ENCODE data around the gene COL6A5.
A peak's percentile ranks its signal among the peaks of the same experiment; 100 is the strongest.
"Not testable (repeated sequence)": the region's sequence is repeated elsewhere in the genome, so short reads cannot be mapped to it uniquely, and the experiment has no call there.

COL6A5 gene

GRCh38 chr3:130384476-130385025, 39.1 kb downstream of the COL6A5 start:
- FAIRE-seq = no peak
- DNase-seq (ENCODE audit: low spot score) = peak; percentile 8

DNA sequence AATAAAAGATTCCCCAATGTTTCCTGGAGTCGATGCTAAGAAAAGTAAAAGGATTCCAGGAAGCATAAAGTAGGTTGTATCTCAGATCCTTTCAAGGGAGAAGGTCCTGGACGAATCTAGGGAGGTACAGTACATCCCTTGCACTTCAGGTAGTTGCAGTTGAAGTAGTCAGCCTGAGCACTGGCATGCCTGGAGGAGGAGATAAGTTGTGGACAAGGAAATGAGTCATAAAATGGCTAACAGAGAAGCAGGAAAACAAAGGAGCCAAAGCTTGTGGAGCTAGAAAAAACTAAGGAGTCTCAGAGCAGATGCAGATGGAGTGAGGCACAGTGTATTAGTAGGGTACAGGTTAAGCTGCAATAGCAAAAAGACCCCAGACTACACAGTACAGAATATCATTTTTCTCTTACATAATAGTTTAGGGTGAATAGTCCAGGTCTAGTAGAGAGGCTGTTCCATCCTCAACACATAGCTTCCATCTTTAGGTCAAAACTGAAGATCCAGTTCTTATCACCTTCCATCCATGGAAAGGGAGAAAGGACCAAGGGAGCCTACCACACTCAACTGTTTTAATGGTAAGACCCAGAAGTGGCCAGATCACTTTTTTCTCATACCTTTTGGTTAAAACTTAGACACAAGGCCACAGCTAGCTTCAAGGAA, 41.3 kb downstream of the COL6A5 start:
- DNase-seq (ENCODE audit: low spot score) = peak; percentile 51
- FAIRE-seq = no peak

DNA sequence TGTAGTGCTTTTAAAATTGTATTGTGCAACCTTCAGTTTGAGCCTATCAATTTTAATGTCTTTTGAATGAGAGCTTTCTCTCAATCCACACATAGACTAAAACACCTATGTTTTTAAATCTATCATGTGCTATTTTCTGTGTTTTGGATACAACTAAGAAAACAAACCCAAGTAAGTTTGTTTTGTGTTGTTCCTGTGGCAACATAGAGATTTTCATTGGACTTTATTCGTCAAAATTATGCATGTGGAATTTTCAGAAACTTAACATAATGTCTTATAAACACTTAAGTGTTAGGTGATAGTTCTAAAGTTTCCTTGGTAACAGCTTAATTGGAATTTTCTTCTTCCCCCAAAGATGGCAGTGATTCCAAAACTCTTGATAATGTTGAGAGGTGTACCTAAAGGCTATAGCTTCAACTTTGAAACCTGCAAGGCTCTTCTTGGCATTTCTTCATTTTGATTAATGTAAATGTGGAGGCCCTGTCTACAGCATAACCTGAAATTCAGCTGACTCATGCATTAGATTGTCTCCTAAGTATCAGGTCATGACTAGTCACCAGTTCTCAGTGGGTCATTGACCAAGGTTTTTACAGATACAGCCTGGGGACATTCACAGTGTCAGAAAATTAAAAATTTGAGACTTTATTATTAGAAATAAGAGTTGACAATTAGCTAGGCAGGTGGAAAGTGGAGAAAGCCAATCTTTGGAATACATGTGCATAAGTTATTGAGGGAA, 44.4 kb downstream of the COL6A5 start:
- DNase-seq (ENCODE audit: low spot score) (peak; percentile 7), FAIRE-seq (no peak)

- no peak for FAIRE-seq
- DNase-seq (ENCODE audit: low spot score) = no peak
Observed at GRCh38 chr3:130392266-130392665, 46.8 kb downstream of the COL6A5 start.

- DNase-seq (ENCODE audit: low spot score) = no peak
- no peak for FAIRE-seq
Observed at GRCh38 chr3:130393594-130393993, 48.1 kb downstream of the COL6A5 start.

- no peak for DNase-seq (ENCODE audit: low spot score)
- no peak for FAIRE-seq
Observed at GRCh38 chr3:130395331-130395730, 49.9 kb downstream of the COL6A5 start.

- FAIRE-seq = peak; percentile 77
- DNase-seq (ENCODE audit: low spot score) = peak; percentile 73
Observed at GRCh38 chr3:130395916-130396315, 50.4 kb downstream of the COL6A5 start.

GRCh38 chr3:130404401-130404800, 58.9 kb downstream of the COL6A5 start:
- DNase-seq (ENCODE audit: low spot score) (no peak), FAIRE-seq (no peak)

DNA sequence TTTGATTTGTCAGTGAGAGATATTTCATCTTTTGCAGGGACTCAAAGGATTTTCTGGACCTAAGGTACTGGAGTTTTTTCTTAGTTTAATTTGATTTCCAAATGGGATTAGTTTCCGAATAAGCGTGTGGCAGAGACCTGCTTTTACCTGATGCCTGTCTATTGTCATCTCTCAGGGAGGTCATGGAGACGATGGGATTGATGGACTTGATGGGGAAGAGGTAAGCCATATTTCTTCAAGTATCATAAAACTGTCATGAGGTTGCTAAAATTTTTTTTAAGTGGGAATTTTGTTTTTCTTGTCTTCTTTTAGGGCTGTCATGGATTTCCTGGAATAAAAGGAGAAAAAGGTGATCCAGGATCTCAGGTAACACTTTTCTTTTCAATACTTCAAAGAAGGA, 60.5 kb downstream of the COL6A5 start:
- no peak for DNase-seq (ENCODE audit: low spot score)
- FAIRE-seq = no peak

- not testable (repeated sequence) for DNase-seq (ENCODE audit: low spot score); FAIRE-seq
Observed at GRCh38 chr3:130408253-130408652, 62.8 kb downstream of the COL6A5 start.

- no peak for FAIRE-seq
- no peak for DNase-seq (ENCODE audit: low spot score)
Observed at GRCh38 chr3:130411320-130411719, 65.8 kb downstream of the COL6A5 start.

DNA sequence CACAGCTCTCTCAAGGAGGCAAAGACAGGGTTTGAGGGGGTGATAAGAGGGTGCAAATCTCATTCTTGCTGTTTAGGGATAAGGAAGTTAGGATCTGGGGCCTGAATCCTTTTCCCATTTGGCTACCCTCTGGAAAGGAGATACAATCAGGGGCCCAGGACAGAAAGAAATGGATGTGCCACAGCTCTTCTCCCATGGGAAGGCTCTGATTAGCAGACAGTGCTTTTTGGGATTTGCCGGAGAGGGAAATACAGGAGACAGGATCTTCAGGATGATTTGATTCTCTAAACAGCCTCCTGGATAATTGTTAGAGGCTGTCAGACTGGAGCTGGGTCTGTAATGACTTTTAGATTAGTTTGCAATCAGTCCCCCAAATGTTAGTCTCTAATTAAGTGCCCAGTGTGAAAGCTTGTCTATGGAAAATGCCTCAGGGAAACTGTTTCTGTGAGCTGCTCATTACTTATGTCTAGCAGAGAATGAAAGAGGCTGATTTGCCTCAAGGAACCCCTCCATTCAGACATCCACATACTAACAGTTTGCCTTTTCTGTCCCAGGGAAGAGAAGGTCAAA, 67.6 kb downstream of the COL6A5 start:
- DNase-seq (ENCODE audit: low spot score) (no peak), FAIRE-seq (no peak)

DNA sequence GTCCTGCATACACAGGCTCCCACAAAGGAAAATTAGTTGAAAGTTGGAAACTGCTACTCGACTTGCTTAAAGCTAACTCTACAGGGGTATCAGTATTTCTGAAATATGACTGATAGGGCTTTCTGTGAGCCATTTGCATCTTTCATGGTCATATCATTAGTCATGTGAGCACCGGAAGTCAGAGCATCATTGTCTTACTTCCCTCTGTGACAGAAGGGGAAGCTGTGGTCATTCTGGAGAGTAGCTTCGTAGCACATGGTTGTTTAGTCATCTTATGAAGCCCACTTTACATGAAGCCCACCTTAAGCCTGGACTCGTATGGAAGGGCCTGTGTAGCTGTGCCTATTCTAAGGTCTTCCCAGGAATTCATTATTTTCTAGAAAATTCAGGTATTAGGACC, 69.0 kb downstream of the COL6A5 start:
- no peak for FAIRE-seq
- no peak for DNase-seq (ENCODE audit: low spot score)

GRCh38 chr3:130420466-130420865, 75.0 kb downstream of the COL6A5 start:
- FAIRE-seq (no peak), DNase-seq (ENCODE audit: low spot score) (no peak)

- DNase-seq (ENCODE audit: low spot score) = no peak
- no peak for FAIRE-seq
Observed at GRCh38 chr3:130423064-130423463, 77.6 kb downstream of the COL6A5 start.

- DNase-seq (ENCODE audit: low spot score) = no peak
- no peak for FAIRE-seq
Observed at GRCh38 chr3:130424837-130425236, 79.4 kb downstream of the COL6A5 start.

GRCh38 chr3:130425484-130425883, 80.0 kb downstream of the COL6A5 start:
- no peak for DNase-seq (ENCODE audit: low spot score)
- FAIRE-seq = no peak

DNA sequence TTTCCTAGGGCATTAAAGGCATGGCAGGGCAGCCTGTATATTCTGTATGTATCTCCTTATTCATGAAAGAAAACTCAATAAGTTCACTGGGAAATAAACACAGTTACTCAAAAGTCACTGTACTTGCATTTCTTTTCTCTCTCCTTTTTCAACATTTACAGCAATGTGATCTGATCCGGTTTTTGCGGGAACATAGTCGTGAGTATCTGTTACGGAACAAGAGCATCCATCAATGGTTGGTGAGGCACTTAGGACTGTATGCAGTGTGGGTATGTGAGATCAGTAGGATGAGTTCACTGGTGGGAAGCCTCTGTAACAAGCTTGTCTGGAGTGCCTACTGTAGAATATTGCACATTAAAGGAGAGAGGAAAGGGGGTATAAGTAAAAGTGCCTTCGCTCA, 80.7 kb downstream of the COL6A5 start:
- FAIRE-seq (no peak), DNase-seq (ENCODE audit: low spot score) (no peak)

DNA sequence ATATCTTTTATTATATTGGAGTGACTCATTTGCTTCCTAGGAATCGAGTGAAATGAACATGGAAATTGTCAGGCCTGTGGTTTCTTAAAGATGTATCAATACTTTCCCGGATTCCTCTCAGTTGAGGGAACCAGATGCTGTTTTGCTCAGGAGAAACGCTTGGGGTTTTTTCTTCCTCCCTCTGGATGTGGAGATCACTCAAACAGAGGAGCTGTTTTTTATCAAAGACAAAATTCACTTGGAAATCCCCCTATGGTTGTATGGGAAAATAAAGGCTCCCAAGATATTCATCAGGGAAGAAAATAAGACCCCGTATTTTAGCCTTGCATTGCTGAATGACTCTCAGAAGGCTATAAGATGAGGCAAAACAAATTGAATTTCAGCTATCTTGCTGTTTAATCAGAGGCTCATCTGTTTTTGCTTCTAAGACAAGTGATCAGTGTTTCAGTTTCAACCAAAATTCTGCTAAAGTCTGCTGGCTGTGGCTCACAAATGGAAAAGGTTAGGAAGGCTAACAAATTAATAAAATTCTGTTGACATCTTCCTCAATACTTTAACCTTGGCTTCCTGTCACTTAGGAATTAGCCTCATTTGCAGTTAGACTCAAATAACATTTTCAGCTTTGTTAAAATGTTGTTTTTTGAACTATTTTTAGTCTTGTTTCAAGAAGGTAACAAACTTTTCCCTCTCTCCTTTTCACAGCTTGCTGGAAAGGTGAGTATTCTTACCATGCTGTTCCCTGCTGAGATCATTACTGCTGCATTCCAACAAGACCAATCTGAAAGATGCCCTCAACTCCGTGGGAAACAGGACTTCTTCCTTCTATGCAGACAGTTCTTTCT, 83.6 kb downstream of the COL6A5 start:
- FAIRE-seq = no peak
- DNase-seq (ENCODE audit: low spot score) = no peak

DNA sequence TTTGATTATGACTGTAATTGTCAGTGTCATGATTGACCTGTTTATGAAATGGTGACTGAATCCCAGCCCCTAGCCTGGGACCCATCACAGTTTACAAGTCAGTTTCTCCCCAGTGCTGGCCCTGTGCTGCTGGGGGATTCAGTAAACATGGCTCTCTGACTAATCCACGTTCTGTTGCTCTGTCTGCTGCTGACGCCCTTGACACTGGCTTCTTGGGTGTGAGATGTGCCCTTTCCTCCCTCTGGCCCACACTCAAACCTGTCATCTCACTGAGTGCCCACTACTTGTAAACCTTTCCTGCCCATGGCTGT, 84.2 kb downstream of the COL6A5 start:
- FAIRE-seq (no peak), DNase-seq (ENCODE audit: low spot score) (no peak)

GRCh38 chr3:130430266-130430665, 84.8 kb downstream of the COL6A5 start:
- DNase-seq (ENCODE audit: low spot score) = no peak
- no peak for FAIRE-seq

GRCh38 chr3:130432086-130432485, 86.6 kb downstream of the COL6A5 start:
- not testable (repeated sequence) for FAIRE-seq; DNase-seq (ENCODE audit: low spot score)
